ENCODE measurements around the gene CC2D2A. TPM values are rescaled to one million over a fixed set of nuclear protein-coding genes. Genes with fewer than 3 reads are reported as not detected.

Gene CC2D2A
- total RNA-seq, 3 donors from 2014 or later, result 6.3 to 39.1 (median 7.6) TPM

GRCh38 chr4:15558561-15558960, 88.9 kb downstream of the CC2D2A start:
- DNase-seq, result no peak
- no peak for TF ChIP-seq CTCF (IDR thresholded peaks at IDR 0.05)
- intact Hi-C loops (cut with DNase I, micrococcal nuclease), result no loop called here
- no peaks in the 10 kb centered on the region for H3K9me3 ChIP-seq
- no peak overlapping the region for H3K4me3 ChIP-seq
- H3K36me3 ChIP-seq (ENCODE audit: low read depth), result no peaks in the 10 kb centered on the region
- ATAC-seq, result no peak
- H3K4me1 ChIP-seq (ENCODE audit: low read depth), result no peaks in the 10 kb centered on the region

GRCh38 chr4:15562114-15562513, 92.4 kb downstream of the CC2D2A start:
- DNase-seq, result no peak
- ATAC-seq, result no peak
- intact Hi-C loops (cut with DNase I, micrococcal nuclease), result no loop called here
- TF ChIP-seq CTCF (IDR thresholded peaks at IDR 0.05), result no peak
- no peak overlapping the region for H3K4me3 ChIP-seq
- no peaks in the 10 kb centered on the region for H3K9me3 ChIP-seq
- no peaks in the 10 kb centered on the region for H3K4me1 ChIP-seq (ENCODE audit: low read depth)
- H3K36me3 ChIP-seq (ENCODE audit: low read depth), result no peaks in the 10 kb centered on the region

GRCh38 chr4:15562623-15563022, 92.9 kb downstream of the CC2D2A start:
- no peaks in the 10 kb centered on the region for H3K4me1 ChIP-seq (ENCODE audit: low read depth)
- no peak overlapping the region for H3K4me3 ChIP-seq
- intact Hi-C loops (cut with DNase I, micrococcal nuclease), result no loop called here
- no peaks in the 10 kb centered on the region for H3K36me3 ChIP-seq (ENCODE audit: low read depth)
- ATAC-seq (no peak), DNase-seq (no peak)
- H3K9me3 ChIP-seq, result no peaks in the 10 kb centered on the region
- TF ChIP-seq CTCF (IDR thresholded peaks at IDR 0.05), result no peak

- H3K4me1 ChIP-seq (ENCODE audit: low read depth), result no peaks in the 10 kb centered on the region
- H3K9me3 ChIP-seq, result no peaks in the 10 kb centered on the region
- TF ChIP-seq CTCF (IDR thresholded peaks at IDR 0.05), result no peak
- intact Hi-C loops (cut with DNase I, micrococcal nuclease), result no loop called here
- DNase-seq (no peak), ATAC-seq (no peak)
- no peaks in the 10 kb centered on the region for H3K36me3 ChIP-seq (ENCODE audit: low read depth)
- no peak overlapping the region for H3K4me3 ChIP-seq
Observed at GRCh38 chr4:15563871-15564270, 94.2 kb downstream of the CC2D2A start.

GRCh38 chr4:15568821-15569220, 99.1 kb downstream of the CC2D2A start:
- Histone ChIP-seq H3K4me1 (ENCODE audit: low read depth) (no peaks in the 10 kb centered on the region), H3K36me3 (ENCODE audit: low read depth) (no peaks in the 10 kb centered on the region), H3K4me3 (no peak overlapping the region), H3K9me3 (no peaks in the 10 kb centered on the region)
- no peak for TF ChIP-seq CTCF (IDR thresholded peaks at IDR 0.05)
- ATAC-seq, result no peak
- no peak for DNase-seq
- intact Hi-C loops (cut with DNase I, micrococcal nuclease), result no loop called here

GRCh38 chr4:15569746-15570145, 100.1 kb downstream of the CC2D2A start:
- ATAC-seq, result no peak
- no peaks in the 10 kb centered on the region for H3K4me1 ChIP-seq (ENCODE audit: low read depth)
- no peaks in the 10 kb centered on the region for H3K36me3 ChIP-seq (ENCODE audit: low read depth)
- intact Hi-C loops (cut with DNase I, micrococcal nuclease), result no loop called here
- H3K4me3 ChIP-seq, result no peak overlapping the region
- H3K9me3 ChIP-seq, result no peaks in the 10 kb centered on the region
- TF ChIP-seq CTCF (IDR thresholded peaks at IDR 0.05), result no peak
- DNase-seq, result no peak
